ENCODE measurements around the gene PTTG1IP. TPM values are rescaled to one million over a fixed set of nuclear protein-coding genes. Genes with fewer than 3 reads are reported as not detected.

The PTTG1IP gene
- total RNA-seq, 2 experiments from 2014 or later: 80.3 to 82.6 TPM

GRCh38 chr21:44891631-44892031, 18.1 kb upstream of the PTTG1IP start:
- no peak overlapping the region for H3K4me3 Mint-ChIP-seq
- H3K36me3 Mint-ChIP-seq (ENCODE audit: low read depth): peaks cover 60% of the 10 kb centered on the region
- no peaks in the 10 kb centered on the region for H3K9me3 Mint-ChIP-seq
- POLR2A ChIA-PET: interaction anchor here (1.7 to 2.5 kb wide), 3 partner anchors 16 to 48 kb away, joined by 6 to 8 read pairs (median 6); partner anchors contain the start of gene SLX9
- CTCF ChIA-PET: interaction anchor here (0.7 to 3.4 kb wide), 7 partner anchors 9 to 90 kb away, joined by 3 to 30 read pairs (median 7); partner anchors contain the start of genes SUMO3 and UBE2G2
- no peaks in the 10 kb centered on the region for H3K27me3 Mint-ChIP-seq
- H3K4me1 Mint-ChIP-seq: peaks cover 12% of the 10 kb centered on the region
- DNase-seq: no peak
- no peak overlapping the region for H3K27ac Mint-ChIP-seq

DNA sequence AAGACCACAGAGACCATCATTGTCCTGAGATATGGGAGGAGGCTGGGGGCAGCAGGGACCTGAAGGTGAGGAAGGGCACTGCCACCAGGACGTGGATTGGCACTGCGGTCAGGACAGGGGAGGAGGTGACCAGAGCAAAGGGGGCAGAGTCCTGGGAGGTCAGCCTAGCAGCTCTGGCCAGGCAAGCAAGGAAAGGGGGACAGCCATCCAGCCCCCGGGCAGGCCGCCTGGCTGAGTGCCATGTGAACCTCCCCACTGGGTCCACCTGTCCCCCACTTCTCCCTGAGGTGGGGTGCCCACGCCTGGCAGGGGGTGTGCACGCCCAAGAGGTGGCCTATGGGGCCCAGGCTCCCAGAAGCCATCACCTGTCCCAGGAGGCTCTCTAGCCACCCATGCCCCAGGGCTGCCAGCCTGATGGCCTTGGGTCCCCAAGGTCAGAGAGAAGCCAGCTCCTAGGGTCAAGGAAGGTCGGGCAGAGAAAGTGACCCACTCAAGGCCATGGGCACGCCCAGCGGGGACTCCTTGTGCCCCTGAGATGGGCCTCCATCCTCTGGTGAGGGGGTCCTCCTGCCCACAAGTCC, 17.6 kb upstream of the PTTG1IP start:
- Mint-ChIP-seq H3K9me3 (no peaks in the 10 kb centered on the region), H3K4me1 (peaks cover 13% of the 10 kb centered on the region), H3K27me3 (no peaks in the 10 kb centered on the region), H3K4me3 (no peak overlapping the region), H3K27ac (no peak overlapping the region), H3K36me3 (ENCODE audit: low read depth) (peaks cover 60% of the 10 kb centered on the region)
- ChIA-PET CTCF (no interaction called here), POLR2A (interaction anchor here (1.2 to 1.7 kb wide), 2 partner anchors 16 to 41 kb away, joined by 3 to 6 read pairs; no protein-coding TSS in a partner anchor)
- DNase-seq: no peak

GRCh38 chr21:44890338-44890931, 16.9 kb upstream of the PTTG1IP start:
- DNase-seq: no peak
- ChIA-PET CTCF (no interaction called here), POLR2A (interaction anchor here (1.2 to 1.7 kb wide), 2 partner anchors 15 to 42 kb away, joined by 3 to 6 read pairs; no protein-coding TSS in a partner anchor)
- H3K4me3 Mint-ChIP-seq: no peak overlapping the region
- H3K9me3 Mint-ChIP-seq: no peaks in the 10 kb centered on the region
- peaks cover 13% of the 10 kb centered on the region for H3K4me1 Mint-ChIP-seq
- H3K36me3 Mint-ChIP-seq (ENCODE audit: low read depth): peaks cover 64% of the 10 kb centered on the region
- H3K27me3 Mint-ChIP-seq: no peaks in the 10 kb centered on the region
- H3K27ac Mint-ChIP-seq: no peak overlapping the region

- no peak overlapping the region for H3K4me3 Mint-ChIP-seq
- peaks cover 61% of the 10 kb centered on the region for H3K36me3 Mint-ChIP-seq (ENCODE audit: low read depth)
- H3K4me1 Mint-ChIP-seq: peaks cover 13% of the 10 kb centered on the region
- no peaks in the 10 kb centered on the region for H3K9me3 Mint-ChIP-seq
- no peaks in the 10 kb centered on the region for H3K27me3 Mint-ChIP-seq
- ChIA-PET CTCF (no interaction called here), POLR2A (interaction anchor here (1.2 kb wide), 1 partner anchor 42 kb away, joined by 3 read pairs; no protein-coding TSS in a partner anchor)
- no peak for DNase-seq
- H3K27ac Mint-ChIP-seq: no peak overlapping the region
Measured at GRCh38 chr21:44889625-44890337, 16.3 kb upstream of the PTTG1IP start.

- Mint-ChIP-seq H3K27me3 (no peaks in the 10 kb centered on the region), H3K27ac (no peak overlapping the region), H3K4me1 (peaks cover 13% of the 10 kb centered on the region), H3K9me3 (no peaks in the 10 kb centered on the region), H3K36me3 (ENCODE audit: low read depth) (peaks cover 60% of the 10 kb centered on the region), H3K4me3 (no peak overlapping the region)
- CTCF ChIA-PET: interaction anchor here (0.6 kb wide), 1 partner anchor 263 kb away, joined by 4 read pairs; no protein-coding TSS in a partner anchor
- no peak for DNase-seq
- POLR2A ChIA-PET: interaction anchor here (2.9 kb wide), 1 partner anchor 13 kb away, joined by 10 read pairs; no protein-coding TSS in a partner anchor
Measured at GRCh38 chr21:44888581-44889550, 15.4 kb upstream of the PTTG1IP start.

- H3K36me3 Mint-ChIP-seq (ENCODE audit: low read depth): peaks cover 51% of the 10 kb centered on the region
- no peak for DNase-seq
- CTCF ChIA-PET: interaction anchor here (0.6 kb wide), 1 partner anchor 264 kb away, joined by 4 read pairs; no protein-coding TSS in a partner anchor
- POLR2A ChIA-PET: interaction anchor here (2.9 kb wide), 1 partner anchor 12 kb away, joined by 10 read pairs; no protein-coding TSS in a partner anchor
- H3K9me3 Mint-ChIP-seq: no peaks in the 10 kb centered on the region
- no peaks in the 10 kb centered on the region for H3K27me3 Mint-ChIP-seq
- peaks cover 6% of the 10 kb centered on the region for H3K4me1 Mint-ChIP-seq
- no peak overlapping the region for H3K4me3 Mint-ChIP-seq
- no peak overlapping the region for H3K27ac Mint-ChIP-seq
Measured at GRCh38 chr21:44887807-44888580, 14.5 kb upstream of the PTTG1IP start.

DNA sequence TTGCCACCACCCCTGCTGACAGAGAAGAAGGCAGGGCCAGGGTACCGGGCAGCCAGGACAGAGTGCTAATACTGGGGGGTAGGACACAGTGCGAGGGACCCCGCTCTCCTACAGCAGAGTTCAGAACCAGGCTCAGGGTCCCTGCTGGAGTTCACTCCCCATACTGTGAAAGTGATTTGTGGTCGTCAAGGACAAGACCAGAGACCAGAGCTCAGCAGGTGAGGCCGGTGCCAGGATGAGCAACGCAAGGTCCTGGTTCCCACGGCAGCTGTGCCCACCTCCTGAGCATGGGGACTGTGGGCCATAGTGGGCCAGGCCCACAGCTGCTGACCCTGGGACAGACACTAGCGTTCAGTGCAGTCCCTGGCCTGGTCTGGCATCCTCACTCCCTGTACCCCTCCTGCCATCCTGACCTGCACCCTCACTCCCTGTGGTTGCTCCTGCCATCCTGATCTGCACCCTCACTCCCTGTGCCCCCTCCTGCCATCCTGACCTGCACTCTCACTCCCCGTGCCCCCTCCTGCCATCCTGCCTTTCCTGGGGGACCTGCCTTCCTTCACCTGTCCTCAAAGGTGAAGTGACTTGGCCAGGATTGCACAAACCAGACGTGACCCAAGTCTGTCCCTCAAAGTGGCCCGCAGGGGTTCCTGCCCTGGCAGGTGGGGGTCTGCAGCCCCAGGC, 13.8 kb upstream of the PTTG1IP start:
- Mint-ChIP-seq H3K4me3 (no peak overlapping the region), H3K4me1 (peaks cover 6% of the 10 kb centered on the region), H3K36me3 (ENCODE audit: low read depth) (peaks cover 45% of the 10 kb centered on the region), H3K27me3 (no peaks in the 10 kb centered on the region), H3K9me3 (no peaks in the 10 kb centered on the region), H3K27ac (no peak overlapping the region)
- ChIA-PET CTCF (interaction anchor here (1.2 kb wide), 1 partner anchor 7 kb away, joined by 3 read pairs; no protein-coding TSS in a partner anchor), POLR2A (interaction anchor here (0.9 to 2.9 kb wide), 2 partner anchors 11 to 14 kb away, joined by 4 to 10 read pairs; partner anchors contain the start of gene PTTG1IP)
- DNase-seq: no peak

DNA sequence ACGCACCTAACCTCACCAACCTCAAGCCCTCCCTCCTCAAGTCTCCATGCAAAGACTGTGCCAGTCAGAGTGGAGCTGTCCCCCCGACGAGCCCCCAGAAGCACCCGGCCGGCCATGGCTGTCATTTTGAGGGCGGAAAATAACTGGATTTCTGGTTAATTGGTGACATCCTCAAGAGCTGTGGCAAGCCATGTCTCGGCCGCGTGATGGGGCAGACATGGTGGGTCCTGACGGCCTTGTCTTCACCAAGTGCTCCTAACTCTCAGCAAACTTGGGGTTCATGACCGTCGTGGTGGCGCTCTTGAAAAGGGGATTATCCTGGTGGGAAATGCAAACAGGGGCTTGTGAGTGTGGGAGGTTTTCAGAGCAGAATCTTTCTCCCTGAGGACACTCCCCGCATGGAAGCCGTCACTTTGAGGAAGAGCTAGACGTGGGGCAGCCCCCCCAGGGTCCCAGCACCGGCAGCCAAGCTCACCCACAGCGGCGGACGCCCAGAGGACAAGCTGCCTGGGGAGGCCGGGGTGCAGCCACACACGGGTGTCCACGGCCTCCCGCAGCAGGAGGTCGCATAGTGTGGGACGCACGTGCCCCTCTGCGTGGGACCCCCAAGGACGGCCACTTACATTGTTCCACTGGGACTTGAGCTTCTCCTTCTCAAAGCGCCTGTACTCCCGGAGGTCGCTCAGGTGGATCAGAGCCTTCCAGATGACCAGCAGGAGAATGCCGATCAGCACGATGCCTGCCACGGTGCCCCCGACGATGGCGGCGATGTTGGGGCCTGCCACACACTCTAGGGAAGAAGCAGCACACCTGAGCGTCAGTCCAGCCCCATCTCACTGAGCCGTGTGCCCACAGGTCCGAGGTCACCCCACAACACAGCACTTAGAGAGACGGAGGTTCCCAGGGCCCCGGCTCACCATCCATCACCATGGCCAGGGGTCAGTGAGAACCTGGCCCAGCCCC, 12.9 kb upstream of the PTTG1IP start:
- DNase-seq: no peak
- CTCF ChIA-PET: interaction anchor here (1.2 kb wide), 1 partner anchor 8 kb away, joined by 3 read pairs; no protein-coding TSS in a partner anchor
- Mint-ChIP-seq H3K27me3 (no peaks in the 10 kb centered on the region), H3K4me3 (no peak overlapping the region), H3K4me1 (peaks cover 15% of the 10 kb centered on the region), H3K36me3 (ENCODE audit: low read depth) (peaks cover 46% of the 10 kb centered on the region), H3K27ac (no peak overlapping the region), H3K9me3 (no peaks in the 10 kb centered on the region)
- POLR2A ChIA-PET: interaction anchor here (0.6 to 2.9 kb wide), 4 partner anchors 11 to 1435 kb away, joined by 3 to 10 read pairs (median 7); partner anchors contain the start of gene PTTG1IP

DNA sequence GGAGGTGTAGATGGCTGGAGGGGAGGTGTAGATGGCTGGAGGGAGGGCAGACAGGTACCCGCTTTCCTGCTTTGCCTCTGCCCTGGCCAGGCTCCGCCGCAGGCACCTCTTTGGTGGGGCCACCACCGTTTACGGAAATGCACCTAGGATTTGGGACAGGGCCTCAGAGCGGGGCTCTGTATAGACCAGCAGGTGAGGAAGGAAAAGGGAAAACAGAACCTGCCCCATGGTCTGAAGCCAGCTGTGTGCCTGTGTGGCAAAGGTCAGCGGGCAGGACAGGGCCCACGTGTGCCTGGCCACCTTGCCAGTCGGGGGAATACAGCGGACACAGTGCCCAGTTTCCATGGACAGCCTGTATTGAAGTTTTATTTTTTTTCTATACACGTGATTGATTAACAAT, 12.1 kb upstream of the PTTG1IP start:
- ChIA-PET CTCF (no interaction called here), POLR2A (interaction anchor here (1.1 to 2.9 kb wide), 2 partner anchors 10 to 12 kb away, joined by 10 read pairs; no protein-coding TSS in a partner anchor)
- Mint-ChIP-seq H3K4me1 (peaks cover 23% of the 10 kb centered on the region), H3K36me3 (ENCODE audit: low read depth) (peaks cover 47% of the 10 kb centered on the region), H3K9me3 (no peaks in the 10 kb centered on the region), H3K4me3 (no peak overlapping the region), H3K27ac (no peak overlapping the region), H3K27me3 (no peaks in the 10 kb centered on the region)
- DNase-seq: no peak

DNA sequence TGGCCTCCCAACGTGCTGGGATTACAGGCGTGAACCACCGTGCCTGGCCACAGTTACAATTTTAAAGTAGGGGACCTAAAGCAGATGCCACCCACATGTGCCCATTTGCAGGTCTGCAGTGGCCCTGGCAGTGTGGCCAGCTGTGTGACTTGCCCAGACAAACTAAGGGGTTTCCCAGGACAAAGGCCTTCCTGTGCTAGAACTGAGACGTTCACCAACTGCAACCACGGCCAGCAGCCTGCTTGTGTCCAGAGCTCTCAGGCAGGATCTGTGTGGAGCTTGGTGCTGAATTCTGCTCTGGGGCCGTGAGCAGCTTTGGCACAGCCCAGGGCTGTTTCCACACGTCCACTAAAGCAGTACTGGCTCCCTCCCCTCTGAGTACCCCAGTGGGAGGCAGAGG, 10.6 kb upstream of the PTTG1IP start:
- Mint-ChIP-seq H3K27me3 (no peaks in the 10 kb centered on the region), H3K4me3 (no peak overlapping the region), H3K27ac (no peak overlapping the region), H3K9me3 (no peaks in the 10 kb centered on the region), H3K36me3 (ENCODE audit: low read depth) (peaks cover 35% of the 10 kb centered on the region), H3K4me1 (peaks cover 27% of the 10 kb centered on the region)
- ChIA-PET POLR2A (interaction anchor here (1.0 to 2.3 kb wide), 8 partner anchors 9 to 85 kb away, joined by 3 to 15 read pairs (median 6); partner anchors contain the start of gene PTTG1IP), CTCF (interaction anchor here (0.6 to 3.1 kb wide), 7 partner anchors 8 to 244 kb away, joined by 3 to 11 read pairs (median 3); partner anchors contain the start of genes PTTG1IP and UBE2G2)
- no peak for DNase-seq

All from activated CD4-positive, alpha-beta memory T cell treated with anti-CD3 and anti-CD28 coated beads, Interleukin-2, amount 10 ng/mL, durations not matched to agents 7 days and 5 days (primary cell).